Spinal cord (tissue), 10 donors: Measurements from ENCODE around the gene RFNG. TPM values are rescaled to one million over a fixed set of nuclear protein-coding genes. Genes with fewer than 3 reads are reported as not detected.
A peak's percentile ranks its signal among the peaks of the same experiment; 100 is the strongest.

Experiments
- DNase-seq, 6 donors: peaks; one replicate each; pipeline versions ENCODE4 v3.0.0 to v3.0.0-alpha.2; 2013 to 2015; ENCODE audit warnings: low spot score in 6 of 6, low read depth in 4 of 6
- H3K27ac ChIP-seq: one replicate; pipeline ENCODE4 v1.5.1; 2013; ENCODE audit warnings: low read depth, low read length, control low read depth
- H3K27me3 ChIP-seq: one replicate; pipeline ENCODE4 v1.6.1; 2013; ENCODE audit warnings: low read length; ENCODE audit not compliant: control insufficient read depth, insufficient read depth
- H3K36me3 ChIP-seq: one replicate; pipeline ENCODE4 v1.6.1; 2013; ENCODE audit warnings: low read length; ENCODE audit not compliant: control insufficient read depth, insufficient read depth
- H3K4me1 ChIP-seq: one replicate; pipeline ENCODE4 v1.6.1; 2013; ENCODE audit warnings: low read length; ENCODE audit not compliant: control insufficient read depth, insufficient read depth
- H3K4me3 ChIP-seq: one replicate; pipeline ENCODE4 v1.5.1; 2013; ENCODE audit warnings: low read depth, low read length, control low read depth
- H3K9me3 ChIP-seq: one replicate; pipeline ENCODE4 v1.6.1; 2013; ENCODE audit warnings: low read length; ENCODE audit not compliant: control insufficient read depth, insufficient read depth
- WGBS: methylation state at CpG from one replicate; pipeline ENCODE4 v1.1.5; 2013; ENCODE audit warnings: missing lambda C conversion rate; ENCODE audit not compliant: insufficient coverage; 5-methylcytosine and 5-hydroxymethylcytosine counted together
- polyA plus RNA-seq, 2 donors: library from polyadenylated mRNA; unstranded; fragments of 120-200 nt; gene quantifications; one replicate each; pipeline ENCODE4 v1.2.1, GENCODE V29; 2013; ENCODE audit not compliant: insufficient read length in 2 of 2
- total RNA-seq, 2 donors: library from RNA; depleted of rRNA in 1 of 2; stranded (reverse); fragments of 120-200 nt in 1 of 2; fragments of >200 nt in 1 of 2; gene quantifications; one replicate each; pipeline versions ENCODE4 v1.2.3 to v1.2.4, GENCODE V29; 2013 to 2014
- donor health status: healthy.

RFNG gene
- total and polyA plus RNA-seq, 4 donors, result 19.5 to 75.2 (median 49.3) TPM

- Histone ChIP-seq H3K4me3 (no peak overlapping the region), H3K27ac (no peak overlapping the region), H3K4me1 (peaks cover 59% of the 10 kb centered on the region), H3K36me3 (peaks cover 99% of the 10 kb centered on the region), H3K9me3 (no peaks in the 10 kb centered on the region), H3K27me3 (no peaks in the 10 kb centered on the region)
- no peak for DNase-seq
- 47% methylated on average over 22 of the region's 24 CpGs for WGBS
Observed at GRCh38 chr17:82015311-82015971, 36.2 kb downstream of the RFNG start.

- WGBS, result 81% methylated on average over 13 of the region's 13 CpGs
Observed at GRCh38 chr17:82014971-82015310, 36.7 kb downstream of the RFNG start.

GRCh38 chr17:82014432-82014831, 37.2 kb downstream of the RFNG start:
- Histone ChIP-seq H3K27me3 (no peaks in the 10 kb centered on the region), H3K4me3 (no peak overlapping the region), H3K27ac (no peak overlapping the region), H3K36me3 (peaks cover 97% of the 10 kb centered on the region), H3K9me3 (no peaks in the 10 kb centered on the region), H3K4me1 (peaks cover 53% of the 10 kb centered on the region)
- DNase-seq, result no peak
- 63% methylated on average over 22 of the region's 23 CpGs for WGBS

More at GRCh38 chr17:82014971-82015310, 36.7 kb downstream of the RFNG start:
- Histone ChIP-seq H3K4me3 (no peak overlapping the region), H3K9me3 (no peaks in the 10 kb centered on the region), H3K27ac (no peak overlapping the region), H3K27me3 (no peaks in the 10 kb centered on the region), H3K36me3 (peaks cover 97% of the 10 kb centered on the region), H3K4me1 (peaks cover 54% of the 10 kb centered on the region)
- no peak for DNase-seq

GRCh38 chr17:82013772-82014321, 37.8 kb downstream of the RFNG start:
- no peak for DNase-seq
- peaks cover 97% of the 10 kb centered on the region for H3K36me3 ChIP-seq
- H3K4me3 ChIP-seq, result no peak overlapping the region
- peak overlapping the region; percentile 40 for H3K27ac ChIP-seq
- no peaks in the 10 kb centered on the region for H3K9me3 ChIP-seq
- H3K27me3 ChIP-seq, result no peaks in the 10 kb centered on the region
- 87% methylated on average over 16 of the region's 16 CpGs for WGBS
- H3K4me1 ChIP-seq, result peaks cover 58% of the 10 kb centered on the region

GRCh38 chr17:82013341-82013740, 38.3 kb downstream of the RFNG start:
- Histone ChIP-seq H3K27me3 (no peaks in the 10 kb centered on the region), H3K4me3 (no peak overlapping the region), H3K9me3 (no peaks in the 10 kb centered on the region), H3K27ac (peak overlapping the region; percentile 67), H3K4me1 (peaks cover 58% of the 10 kb centered on the region), H3K36me3 (peaks cover 97% of the 10 kb centered on the region)
- peak in 1 of 6 donors; percentile 78 for DNase-seq
- WGBS, result 70% methylated on average over 21 of the region's 22 CpGs

GRCh38 chr17:82012640-82013295, 38.8 kb downstream of the RFNG start:
- no peak for DNase-seq
- Histone ChIP-seq H3K36me3 (peaks cover 97% of the 10 kb centered on the region), H3K9me3 (no peaks in the 10 kb centered on the region), H3K4me1 (peaks cover 61% of the 10 kb centered on the region), H3K4me3 (no peak overlapping the region), H3K27me3 (no peaks in the 10 kb centered on the region), H3K27ac (peak overlapping the region; percentile 67)
- whole genome bisulfite sequencing, result 59% methylated on average over 10 of the region's 19 CpGs

GRCh38 chr17:82012261-82012639, 39.4 kb downstream of the RFNG start:
- H3K4me1 ChIP-seq, result peaks cover 66% of the 10 kb centered on the region
- no peaks in the 10 kb centered on the region for H3K27me3 ChIP-seq
- WGBS, result 50% methylated on average over 20 of the region's 20 CpGs
- no peak for DNase-seq
- no peaks in the 10 kb centered on the region for H3K9me3 ChIP-seq
- peaks cover 97% of the 10 kb centered on the region for H3K36me3 ChIP-seq
- no peak overlapping the region for H3K4me3 ChIP-seq
- peak overlapping the region; percentile 67 for H3K27ac ChIP-seq

- Histone ChIP-seq H3K27me3 (no peaks in the 10 kb centered on the region), H3K27ac (no peak overlapping the region), H3K4me1 (peaks cover 72% of the 10 kb centered on the region), H3K9me3 (no peaks in the 10 kb centered on the region), H3K36me3 (peaks cover 97% of the 10 kb centered on the region), H3K4me3 (no peak overlapping the region)
- 90% methylated on average over 18 of the region's 19 CpGs for WGBS
- no peak for DNase-seq
Observed at GRCh38 chr17:82011617-82012187, 39.9 kb downstream of the RFNG start.

GRCh38 chr17:82010575-82011525, 40.8 kb downstream of the RFNG start:
- no peak for DNase-seq
- no peak overlapping the region for H3K27ac ChIP-seq
- H3K36me3 ChIP-seq, result peaks cover 97% of the 10 kb centered on the region
- H3K4me3 ChIP-seq, result no peak overlapping the region
- H3K27me3 ChIP-seq, result no peaks in the 10 kb centered on the region
- H3K4me1 ChIP-seq, result peaks cover 72% of the 10 kb centered on the region
- WGBS, result 92% methylated on average over 33 of the region's 39 CpGs
- H3K9me3 ChIP-seq, result no peaks in the 10 kb centered on the region
